GM12873 (cell line): ENCODE measurements around the gene GRID1.

Source experiments
- CTCF ChIP-seq: IDR thresholded peaks from 2 replicates; pipeline ENCODE4 v1.5.1; 2012; ENCODE audit warnings: low read depth, mild to moderate bottlenecking, moderate library complexity, low read length, control low read depth; ENCODE audit not compliant: insufficient read depth; ENCODE audit errors: missing control alignments

The GRID1 gene

DNA sequence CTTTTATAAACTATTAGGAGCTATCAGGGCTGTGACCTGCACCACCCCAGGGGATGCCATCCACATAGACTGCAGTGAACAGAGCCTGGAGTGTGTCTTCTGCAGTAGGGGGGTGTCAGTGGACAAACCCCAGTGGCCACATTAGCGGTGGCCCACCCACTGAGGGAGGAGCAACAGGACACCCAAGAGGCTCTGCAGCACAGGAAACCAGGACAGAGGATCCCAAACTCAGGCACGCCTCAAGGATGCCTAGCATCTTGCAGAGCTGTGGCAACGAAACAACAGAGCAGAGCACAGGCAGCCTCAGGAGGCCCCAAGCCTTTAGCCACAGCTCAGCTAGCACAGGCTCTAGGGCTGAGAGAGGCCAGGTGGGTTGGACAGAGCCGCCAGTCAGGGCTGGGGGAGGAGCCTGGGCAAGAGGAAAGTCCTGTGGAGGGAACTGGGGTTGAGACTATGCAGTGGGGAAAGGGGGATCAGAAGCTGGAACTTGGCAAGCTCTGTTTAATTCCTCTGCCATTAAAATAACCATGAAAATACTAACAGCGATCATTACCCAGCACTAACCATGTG is 53.8 kb downstream of the GRID1 start:
- no peak for TF ChIP-seq CTCF

DNA sequence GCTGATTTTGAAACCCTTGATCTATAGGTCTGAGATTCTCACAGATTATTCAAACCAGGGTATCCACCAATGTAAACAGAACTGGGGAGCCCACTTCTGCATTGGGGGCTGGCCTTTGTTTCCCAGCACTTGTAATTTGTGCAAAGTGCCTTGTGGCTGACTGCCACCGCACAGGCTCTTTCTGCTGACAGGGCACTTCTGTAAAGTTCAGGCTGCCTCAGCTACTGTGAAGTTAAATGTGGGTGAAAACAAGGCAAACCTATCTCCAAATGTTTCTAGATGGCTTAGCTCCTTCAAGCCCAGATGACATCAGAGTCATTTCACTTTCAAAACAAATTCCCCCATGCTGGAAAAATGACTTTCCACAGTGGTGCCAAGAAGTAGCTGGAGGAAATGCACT is 54.7 kb downstream of the GRID1 start:
- TF ChIP-seq CTCF, result no peak

DNA sequence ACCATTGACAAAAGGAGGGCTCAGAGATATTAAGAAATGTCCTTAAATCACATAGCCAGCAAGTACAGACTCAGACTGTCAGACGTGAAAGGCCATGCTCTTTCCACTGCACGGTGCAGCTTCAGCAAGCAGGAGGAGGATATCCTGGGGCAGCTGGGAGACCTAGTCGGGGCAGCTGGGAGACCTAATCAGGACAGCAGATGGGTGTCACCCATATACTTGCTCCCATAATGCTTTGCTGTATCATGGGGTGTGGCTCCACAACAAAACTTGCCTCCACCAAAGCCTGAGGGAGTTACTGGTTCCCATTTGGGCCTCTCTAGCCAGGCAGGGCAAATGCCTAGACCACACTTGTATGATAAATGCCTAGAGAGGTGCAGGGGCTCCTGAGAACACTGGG is 55.4 kb downstream of the GRID1 start:
- TF ChIP-seq CTCF, result no peak

- TF ChIP-seq CTCF, result no peak
Observed at GRCh38 chr10:86310702-86311101, 55.9 kb downstream of the GRID1 start.

GRCh38 chr10:86310291-86310690 is 56.3 kb downstream of the GRID1 start:
- TF ChIP-seq CTCF, result no peak

- no peak for TF ChIP-seq CTCF
Observed at GRCh38 chr10:86308056-86308455, 58.5 kb downstream of the GRID1 start.

DNA sequence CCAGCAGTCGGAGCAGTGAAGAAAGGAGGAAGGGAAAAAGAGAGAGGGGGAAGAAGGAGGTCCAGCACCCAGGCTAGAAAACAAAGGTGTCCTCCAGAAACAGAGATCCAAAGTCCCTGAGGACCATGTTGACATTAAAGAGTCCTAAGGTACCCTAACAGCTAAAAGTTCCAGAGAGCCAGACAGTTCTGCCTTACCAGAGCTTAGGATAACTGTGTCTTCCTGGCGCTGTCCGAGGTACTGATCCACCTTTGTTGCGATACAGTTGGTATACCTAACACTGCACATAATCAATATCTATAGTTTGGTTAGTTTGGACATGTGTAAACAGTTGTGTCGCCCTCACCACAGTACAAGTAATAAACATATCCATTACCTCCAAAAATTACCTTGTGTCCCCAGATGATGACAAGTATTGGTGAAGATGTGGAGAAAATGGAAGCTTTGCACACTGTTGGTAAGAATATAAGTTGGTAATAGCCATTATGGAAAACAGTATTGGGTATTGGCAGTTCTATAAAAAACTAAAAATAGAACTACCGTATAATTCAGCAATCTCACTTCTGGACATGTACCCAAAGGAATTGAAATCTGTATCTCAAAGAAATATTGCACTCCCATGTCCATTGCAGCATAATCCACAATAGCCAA is 59.8 kb downstream of the GRID1 start:
- TF ChIP-seq CTCF, result no peak
